Testis (tissue), 3 donors: ENCODE measurements around the gene GABRR1. TPM values are rescaled to one million over a fixed set of nuclear protein-coding genes. Genes with fewer than 3 reads are reported as not detected.

Source experiments
- DNase-seq: peaks from one replicate; pipeline ENCODE4 v3.0.0-alpha.2; 2019
- H3K27ac ChIP-seq, 2 donors: fragments of 200-600 bp; sonication (generic); one replicate each; pipeline ENCODE4 v1.5.1; 2019
- H3K27me3 ChIP-seq: fragments of 200-600 bp; sonication (generic); one replicate; pipeline ENCODE4 v1.5.1; 2019
- H3K36me3 ChIP-seq: fragments of 200-600 bp; sonication (generic); one replicate; pipeline ENCODE4 v1.5.1; 2017; ENCODE audit warnings: low read depth; ENCODE audit errors: missing control alignments
- H3K4me1 ChIP-seq: fragments of 200-600 bp; sonication (generic); one replicate; pipeline ENCODE4 v1.5.1; 2019
- H3K4me3 ChIP-seq, 2 donors: fragments of 200-600 bp; sonication (generic); one replicate each; pipeline ENCODE4 v1.5.1; 2017 to 2019
- H3K9me3 ChIP-seq: fragments of 200-600 bp; sonication (generic); one replicate; pipeline ENCODE4 v1.5.1; 2017
- POLR2A ChIP-seq: fragments of 450-650 bp; IDR thresholded peaks from one replicate; pipeline ENCODE4 v1.6.1; 2017; ENCODE audit warnings: antibody characterized with exemption, mild to moderate bottlenecking, moderate library complexity
- WGBS, 2 donors: methylation state at CpG; one replicate each; pipeline ENCODE4 v1.1.5; 2018; 5-methylcytosine and 5-hydroxymethylcytosine counted together
- intact Hi-C: fragments of 100-400 bp; cut with DNase I; formaldehyde crosslinking; loops from one replicate; pipeline ENCODE4 v1.15.1; 2023; ENCODE audit warnings: low total_unique reads
- polyA plus RNA-seq: library from polyadenylated mRNA; stranded (reverse); fragments of 350-450 nt; fragmentation: Illumina TruSeq; extraction: RNeasy Lipid Tissue Mini Kit (QIAGEN cat#74804); gene quantifications from one replicate; pipeline ENCODE4 v1.2.3, GENCODE V29; 2014; ENCODE audit warnings: low read depth, low replicate concordance; ENCODE audit not compliant: insufficient read depth
- total RNA-seq, 2 donors: library from RNA; depleted of rRNA; stranded (reverse); fragments of >200 nt; gene quantifications; one replicate each; pipeline ENCODE4 v1.2.3, GENCODE V29; 2016
- TF ChIP-seq, protein P1 (sequence below), 3 experiments: fragments of 450-650 bp in 2 of 3; fragments of 200-600 bp in 1 of 3; sonication (generic) in 1 of 3; IDR thresholded peaks; one replicate each; pipeline ENCODE4 v1.5.1; 2016 to 2019; ENCODE audit warnings: antibody characterized with exemption in 3 of 3, mild to moderate bottlenecking in 2 of 3, moderate library complexity in 1 of 3

Gene GABRR1
- total and polyA plus RNA-seq, 3 donors from 2014 or later = 1.6 to 3.4 (median 3.0) TPM

DNA sequence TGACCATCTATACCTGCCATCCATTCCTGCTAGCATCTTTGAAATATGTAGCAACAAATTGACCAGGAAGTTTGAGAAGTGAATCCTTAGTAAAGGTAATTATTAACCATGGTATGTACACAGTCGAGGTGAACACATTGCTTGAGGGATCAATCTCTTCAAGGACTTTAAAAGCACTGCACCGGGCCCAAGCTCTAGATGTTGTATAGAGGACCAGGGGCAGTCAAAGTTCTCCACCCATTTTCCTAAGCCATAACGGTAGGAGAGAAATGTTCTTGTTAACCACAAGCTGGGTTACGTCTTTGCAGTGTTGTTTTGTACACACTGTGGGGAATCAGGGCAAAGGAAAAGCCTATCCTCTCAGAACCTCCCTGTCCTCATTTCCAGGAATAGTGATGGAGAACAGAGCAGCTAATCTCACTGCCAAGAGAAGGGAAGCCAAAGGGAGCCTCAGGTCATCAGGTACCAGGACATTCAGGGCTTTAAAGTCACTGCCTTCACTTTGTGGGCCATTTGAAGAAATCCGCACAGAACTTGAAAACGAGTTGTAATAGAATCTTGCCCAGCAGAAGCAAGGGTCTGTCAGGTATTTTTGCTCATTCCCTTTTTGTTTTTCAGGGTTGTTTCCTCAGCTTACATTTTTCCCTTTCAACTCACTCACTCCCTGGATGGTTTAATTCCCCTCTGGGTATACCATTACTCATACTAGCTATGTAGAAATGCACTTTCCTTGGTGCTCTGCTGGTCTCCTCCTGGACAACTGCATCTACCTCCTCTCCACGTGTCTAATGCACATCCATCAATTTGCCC, 76.6 kb downstream of the GABRR1 start:
- intact Hi-C loops = no loop called here
- WGBS, 2 donors = 79 to 83% methylated on average over 7 of the region's 7 CpGs
- no peaks in the 10 kb centered on the region for H3K36me3 ChIP-seq
- TF ChIP-seq, protein P1, sequence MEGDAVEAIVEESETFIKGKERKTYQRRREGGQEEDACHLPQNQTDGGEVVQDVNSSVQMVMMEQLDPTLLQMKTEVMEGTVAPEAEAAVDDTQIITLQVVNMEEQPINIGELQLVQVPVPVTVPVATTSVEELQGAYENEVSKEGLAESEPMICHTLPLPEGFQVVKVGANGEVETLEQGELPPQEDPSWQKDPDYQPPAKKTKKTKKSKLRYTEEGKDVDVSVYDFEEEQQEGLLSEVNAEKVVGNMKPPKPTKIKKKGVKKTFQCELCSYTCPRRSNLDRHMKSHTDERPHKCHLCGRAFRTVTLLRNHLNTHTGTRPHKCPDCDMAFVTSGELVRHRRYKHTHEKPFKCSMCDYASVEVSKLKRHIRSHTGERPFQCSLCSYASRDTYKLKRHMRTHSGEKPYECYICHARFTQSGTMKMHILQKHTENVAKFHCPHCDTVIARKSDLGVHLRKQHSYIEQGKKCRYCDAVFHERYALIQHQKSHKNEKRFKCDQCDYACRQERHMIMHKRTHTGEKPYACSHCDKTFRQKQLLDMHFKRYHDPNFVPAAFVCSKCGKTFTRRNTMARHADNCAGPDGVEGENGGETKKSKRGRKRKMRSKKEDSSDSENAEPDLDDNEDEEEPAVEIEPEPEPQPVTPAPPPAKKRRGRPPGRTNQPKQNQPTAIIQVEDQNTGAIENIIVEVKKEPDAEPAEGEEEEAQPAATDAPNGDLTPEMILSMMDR (IDR thresholded peaks at IDR 0.05) = no peak
- no peak for TF ChIP-seq POLR2A
- no peak for DNase-seq
- H3K9me3 ChIP-seq = no peaks in the 10 kb centered on the region
- no peak overlapping the region for H3K27ac ChIP-seq
- no peaks in the 10 kb centered on the region for H3K4me1 ChIP-seq
- H3K4me3 ChIP-seq = no peak overlapping the region
- no peaks in the 10 kb centered on the region for H3K27me3 ChIP-seq

DNA sequence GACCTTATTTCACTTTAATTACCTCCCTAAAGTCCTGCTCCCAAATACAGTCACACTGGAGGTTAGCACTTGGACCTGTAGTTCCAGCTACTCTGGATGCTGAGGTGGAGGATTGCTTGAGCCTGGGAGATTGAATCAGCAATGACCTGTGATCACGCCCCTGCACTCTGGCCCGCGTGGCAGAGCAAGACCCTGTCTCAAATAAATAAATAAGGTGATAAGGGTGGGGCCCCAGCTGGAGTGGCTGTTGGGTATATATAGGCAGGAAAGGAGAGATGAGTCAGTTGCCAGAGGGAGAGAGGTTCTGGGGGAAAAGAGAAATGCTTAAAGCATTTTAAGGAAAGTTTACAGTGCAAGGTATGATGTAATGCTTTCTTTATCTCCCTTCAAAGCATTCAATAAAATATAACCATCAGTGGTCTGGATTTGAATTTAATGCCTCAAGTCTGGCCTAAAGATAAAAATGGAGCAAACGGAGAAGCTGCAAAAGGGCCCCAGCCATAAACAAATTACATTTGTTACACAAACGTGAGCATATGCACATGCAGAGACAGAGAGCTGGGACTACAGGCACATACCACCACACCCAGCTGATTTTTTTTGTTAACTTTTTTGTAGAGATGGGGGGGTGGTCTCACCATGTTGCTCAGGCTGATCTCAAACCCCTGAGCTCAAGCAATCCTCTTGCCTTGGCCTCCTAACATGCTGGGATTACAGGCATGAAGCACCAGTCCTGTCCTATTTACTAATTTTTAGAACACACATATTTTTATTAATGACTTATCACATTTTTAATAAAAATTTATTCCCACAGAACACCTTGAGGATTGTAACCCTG, 77.4 kb downstream of the GABRR1 start:
- Histone ChIP-seq H3K4me1 (no peaks in the 10 kb centered on the region), H3K9me3 (no peaks in the 10 kb centered on the region), H3K4me3 (no peak overlapping the region), H3K27me3 (no peaks in the 10 kb centered on the region), H3K27ac (no peak overlapping the region), H3K36me3 (no peaks in the 10 kb centered on the region)
- no peak for DNase-seq
- TF ChIP-seq, protein P1 (IDR thresholded peaks at IDR 0.05) = no peak
- TF ChIP-seq POLR2A = no peak
- WGBS, 2 donors = 79 to 82% methylated on average over 5 of the region's 5 CpGs
- intact Hi-C loops = no loop called here

DNA sequence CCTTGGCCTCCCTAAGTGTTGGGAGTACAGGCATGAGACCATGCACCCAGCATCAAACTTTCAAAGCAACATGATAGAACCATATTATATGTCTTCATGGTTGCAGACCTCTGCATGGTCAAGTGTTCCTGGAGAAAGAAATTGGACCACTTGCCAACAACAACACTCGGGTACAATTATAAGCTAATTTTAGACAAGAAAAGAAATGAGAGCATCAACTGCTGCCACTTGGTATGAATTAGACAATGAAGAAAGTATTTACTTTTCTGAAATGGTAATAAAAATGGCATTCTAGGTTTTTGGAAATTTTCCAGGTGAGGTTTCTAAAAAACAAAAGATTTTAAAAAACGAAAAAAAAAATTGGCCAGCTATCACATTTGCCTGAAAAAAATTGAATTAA, 79.0 kb downstream of the GABRR1 start:
- H3K36me3 ChIP-seq = no peaks in the 10 kb centered on the region
- 67 to 71% methylated on average over 2 of the region's 2 CpGs for WGBS, 2 donors
- H3K27me3 ChIP-seq = no peaks in the 10 kb centered on the region
- DNase-seq = no peak
- TF ChIP-seq, protein P1 (IDR thresholded peaks at IDR 0.05) = no peak
- intact Hi-C loops = no loop called here
- H3K9me3 ChIP-seq = no peaks in the 10 kb centered on the region
- no peak overlapping the region for H3K4me3 ChIP-seq
- H3K4me1 ChIP-seq = no peaks in the 10 kb centered on the region
- no peak overlapping the region for H3K27ac ChIP-seq

DNA sequence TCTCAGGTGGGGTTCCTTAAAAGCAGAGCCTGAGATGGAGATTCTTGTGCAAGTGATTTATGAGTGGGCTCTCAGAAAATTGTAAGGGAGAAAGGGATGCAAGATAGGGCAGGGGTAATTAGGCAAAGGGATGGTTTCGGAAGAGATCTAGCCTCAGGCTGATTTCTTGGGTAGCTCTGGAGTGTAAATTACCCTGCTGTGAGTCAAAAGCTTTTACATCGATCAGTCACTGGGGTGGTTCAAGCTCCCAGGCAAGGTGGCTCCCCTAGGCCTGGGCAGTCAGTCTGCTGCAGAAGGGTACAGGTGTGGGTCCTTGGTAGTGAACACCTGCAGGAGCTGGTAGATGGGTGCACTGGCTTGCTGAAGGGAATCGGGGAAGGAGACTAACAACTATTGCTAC, 82.4 kb downstream of the GABRR1 start:
- TF ChIP-seq, protein P1 (IDR thresholded peaks at IDR 0.05) = no peak
- TF ChIP-seq POLR2A = no peak
- no peak for DNase-seq
- no peak overlapping the region for H3K27ac ChIP-seq
- no peaks in the 10 kb centered on the region for H3K36me3 ChIP-seq
- H3K9me3 ChIP-seq = no peaks in the 10 kb centered on the region
- intact Hi-C loops = no loop called here
- 75 to 84% methylated on average over 3 of the region's 3 CpGs for WGBS, 2 donors
- no peak overlapping the region for H3K4me3 ChIP-seq
- H3K4me1 ChIP-seq = no peaks in the 10 kb centered on the region
- H3K27me3 ChIP-seq = no peaks in the 10 kb centered on the region
